Stimulated activated CD8-positive, alpha-beta memory T cell treated with anti-CD3 and anti-CD28 coated beads, Interleukin-15, amount 100 ng/mL, for 4 hours (primary cell): Measurements from ENCODE around the gene SLC12A8.

ENCODE experiments used
- DNase-seq, 2 donors: peaks; one replicate each; pipeline ENCODE4 v3.0.0-alpha.2; 2020; ENCODE audit warnings: low read depth in 2 of 2

SLC12A8 gene

GRCh38 chr3:125213946-125214542, 1.5 kb upstream of the SLC12A8 start:
- DNase-seq, result no peak

GRCh38 chr3:125213364-125213755, 812 bp upstream of the SLC12A8 start:
- DNase-seq, result no peak

GRCh38 chr3:125212091-125212508, 448 bp downstream of the SLC12A8 start:
- DNase-seq, result no peak

DNA sequence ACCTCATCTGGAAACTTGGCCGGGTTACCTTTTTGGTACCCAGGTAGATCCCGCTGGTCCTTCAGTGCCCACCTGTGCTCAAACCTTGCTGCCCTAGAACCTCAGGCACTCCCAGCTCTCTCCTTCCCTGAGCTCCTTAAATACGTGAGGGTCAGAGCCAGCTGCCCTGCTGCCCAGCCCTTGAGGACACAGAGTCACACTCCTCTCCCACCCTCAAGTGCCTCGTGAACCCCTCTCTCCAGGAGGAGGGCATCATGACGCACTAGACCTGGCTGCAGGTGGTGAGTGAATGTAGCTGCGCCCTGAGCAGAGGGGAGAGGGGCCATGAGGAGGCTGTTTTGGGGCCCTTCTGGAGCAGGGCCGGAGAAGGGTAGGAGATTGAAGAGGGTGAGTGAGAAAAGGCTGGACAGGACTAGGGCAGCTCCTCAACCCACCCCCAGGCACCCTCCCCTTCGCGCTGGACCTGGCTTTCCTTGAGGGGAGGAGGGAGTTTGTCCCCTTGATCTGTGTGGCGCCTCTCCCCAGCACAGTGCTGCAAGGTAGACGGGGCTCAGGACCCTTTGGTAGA, 941 bp downstream of the SLC12A8 start:
- DNase-seq, result no peak

- DNase-seq, result no peak
These were observed 4.5 kb downstream of the SLC12A8 start for GRCh38 chr3:125207949-125208568.

DNA sequence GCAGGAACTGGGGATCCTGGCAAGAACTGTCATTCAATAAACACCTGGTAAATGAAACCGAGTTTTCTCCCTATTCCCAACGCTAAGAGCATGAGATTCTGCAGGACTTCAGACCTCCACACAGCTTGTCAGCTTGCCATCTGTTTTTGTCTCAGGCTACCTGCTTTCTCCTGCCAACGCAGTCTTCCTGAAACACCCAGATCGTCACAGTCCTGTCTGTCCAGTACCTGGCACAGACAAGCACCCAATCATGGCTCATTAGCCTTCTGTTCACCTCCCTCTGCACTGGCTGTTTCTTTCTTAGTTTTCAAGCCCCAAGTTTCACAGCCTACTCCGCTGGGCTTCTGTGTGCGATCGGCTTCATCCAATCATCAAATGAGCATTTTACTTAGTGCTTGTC, 5.0 kb downstream of the SLC12A8 start:
- no peak for DNase-seq

DNA sequence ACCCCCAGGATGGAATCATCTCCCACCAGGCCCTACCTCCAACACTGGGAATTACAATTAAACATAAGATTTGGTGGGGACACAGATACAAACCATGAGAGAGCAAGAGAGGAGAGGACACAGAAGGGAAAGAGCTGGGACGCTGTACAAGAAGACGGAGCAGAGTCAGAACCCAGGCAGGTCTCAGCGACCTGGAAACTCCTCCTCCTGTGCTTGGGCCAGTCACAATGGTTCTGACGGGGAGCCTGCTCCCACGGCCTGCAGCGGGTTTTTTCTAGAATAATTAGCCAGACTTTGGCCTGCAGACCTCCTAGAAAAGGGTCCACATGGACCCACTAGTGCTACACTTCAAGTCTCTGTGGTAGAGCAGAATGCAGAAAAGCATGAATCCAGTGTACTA, 5.6 kb downstream of the SLC12A8 start:
- DNase-seq, result no peak

GRCh38 chr3:125203731-125204130, 8.8 kb downstream of the SLC12A8 start:
- DNase-seq, result no peak

DNA sequence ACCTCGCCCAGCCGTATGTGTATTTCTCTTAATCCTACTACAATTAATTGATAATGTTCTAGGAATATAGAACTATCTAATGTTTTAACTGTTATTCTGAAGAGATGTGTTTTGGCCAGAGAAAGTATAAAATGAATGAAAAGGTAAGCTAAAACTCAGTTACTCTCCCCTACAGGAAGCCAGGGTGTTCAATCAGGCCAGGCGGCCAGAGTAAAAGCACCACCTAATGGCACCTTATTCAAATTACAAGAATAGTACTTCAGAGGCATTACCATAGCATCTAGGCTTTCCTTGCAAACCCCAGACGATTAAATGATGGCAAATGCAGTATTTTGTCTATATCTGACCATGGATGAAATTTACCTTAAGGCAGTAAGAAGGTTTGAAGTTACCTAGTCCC, 10.4 kb downstream of the SLC12A8 start:
- DNase-seq, result no peak

DNA sequence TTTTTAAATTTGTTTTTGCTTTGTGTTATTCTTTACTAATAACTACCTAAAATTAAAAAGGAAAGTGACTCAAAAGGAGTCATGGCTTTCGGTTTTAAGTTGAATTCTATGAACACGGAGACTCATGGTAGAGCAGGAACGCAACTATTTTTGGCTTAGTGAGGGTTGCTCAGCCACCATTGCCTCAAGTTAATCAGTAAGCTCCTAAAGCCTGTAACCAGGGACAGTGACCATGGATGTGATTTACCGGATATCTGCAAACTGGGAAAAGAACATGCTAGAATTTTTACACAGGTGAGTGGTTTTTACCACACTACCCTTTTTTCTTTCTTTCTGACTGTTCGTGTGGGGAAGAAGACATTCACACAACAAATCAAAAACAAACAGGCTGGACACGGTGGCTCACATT, 11.8 kb downstream of the SLC12A8 start:
- no peak for DNase-seq

DNA sequence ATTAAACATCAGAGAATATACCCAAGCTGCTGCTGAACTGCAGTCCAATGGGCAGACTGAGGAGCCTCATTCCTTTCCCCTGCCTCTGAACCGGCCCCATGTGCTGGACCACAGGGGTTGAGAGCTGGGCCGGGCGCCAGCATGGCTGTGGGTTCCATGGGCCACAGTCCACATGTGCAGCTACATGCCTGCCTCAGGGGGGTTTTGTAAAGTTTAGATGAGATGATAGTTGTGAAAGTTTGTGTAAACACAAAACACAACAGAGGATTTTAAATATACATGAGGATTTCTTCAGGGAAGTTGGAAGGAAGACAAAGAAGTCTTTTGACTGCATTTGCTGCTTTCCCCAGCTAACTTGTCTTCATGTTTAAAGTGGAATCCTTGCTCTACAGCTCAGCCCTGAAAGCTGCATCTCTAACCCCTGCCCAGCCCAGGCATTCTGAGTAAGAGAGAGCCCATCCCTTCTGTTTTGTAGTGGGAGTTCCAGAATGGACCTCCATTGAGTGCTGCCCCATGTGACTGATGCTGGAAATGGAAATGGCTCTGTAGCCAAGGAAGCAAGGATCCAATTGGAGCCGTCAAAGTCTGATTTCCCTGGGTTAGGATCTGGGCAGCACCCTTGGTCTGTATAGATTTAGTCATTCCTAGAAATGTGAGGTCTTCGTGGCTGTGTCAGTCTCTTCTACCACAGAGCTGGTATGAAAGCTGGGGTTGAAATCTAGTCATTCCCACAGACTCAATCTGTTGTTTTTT, 17.5 kb downstream of the SLC12A8 start:
- no peak for DNase-seq

DNA sequence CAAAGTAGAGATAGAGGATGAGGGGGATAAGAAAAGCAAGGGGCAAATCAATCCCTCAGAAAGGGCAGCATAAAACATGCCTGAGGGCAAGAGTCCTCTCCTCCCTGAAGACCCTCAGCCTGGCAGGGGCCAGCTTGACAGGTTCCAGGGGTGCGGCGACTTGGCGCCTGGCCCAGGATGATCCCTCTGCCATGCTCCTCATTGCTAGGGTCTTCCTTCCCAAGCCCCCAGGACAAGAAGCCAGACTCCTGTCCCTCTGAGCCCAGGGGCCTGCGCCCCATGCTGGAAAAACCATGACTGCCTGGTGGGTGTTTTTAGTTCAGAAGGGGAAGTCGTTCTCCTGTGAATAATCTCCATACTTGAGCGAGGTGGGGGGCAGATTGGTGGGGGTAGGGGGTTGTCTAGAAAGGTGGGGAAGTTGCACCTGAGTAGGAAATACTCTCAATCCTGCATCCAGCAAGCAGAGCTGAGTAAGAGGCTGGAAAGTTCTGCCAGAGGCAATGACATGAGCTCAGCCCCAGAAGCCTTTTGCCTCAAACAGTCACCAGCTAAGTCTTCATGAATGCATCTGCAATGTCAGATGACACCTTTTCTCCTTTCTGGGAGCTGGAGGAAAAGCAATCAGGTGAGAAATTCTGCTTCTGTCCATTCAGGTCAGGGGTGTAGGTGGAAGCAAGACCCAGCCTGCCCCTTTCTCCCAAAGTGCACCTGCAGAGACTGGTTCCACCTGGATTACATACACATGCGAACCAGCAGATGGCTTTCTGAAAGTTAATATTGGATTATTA, 18.3 kb downstream of the SLC12A8 start:
- DNase-seq, result no peak

GRCh38 chr3:125192190-125193035, 20.1 kb downstream of the SLC12A8 start:
- DNase-seq, result no peak

GRCh38 chr3:125191730-125192129, 20.8 kb downstream of the SLC12A8 start:
- no peak for DNase-seq

DNA sequence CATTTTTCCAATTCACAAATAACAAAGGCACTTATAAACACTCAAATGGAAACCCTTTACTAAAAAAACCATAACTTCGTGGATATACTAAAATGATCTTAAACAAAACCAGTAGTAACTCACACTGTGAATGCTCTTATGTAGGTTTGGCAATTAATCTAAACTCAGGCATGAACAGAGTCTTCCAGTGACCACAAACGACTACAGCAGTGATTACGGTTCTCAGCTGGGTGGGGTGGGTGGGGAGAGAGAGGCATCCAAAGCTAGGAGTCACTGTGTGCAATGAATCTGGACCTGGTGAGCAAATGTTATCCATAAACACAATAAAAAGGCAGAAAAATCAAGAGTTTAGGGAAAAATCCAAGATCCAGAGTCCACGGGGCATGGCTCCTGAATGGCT, 21.3 kb downstream of the SLC12A8 start:
- no peak for DNase-seq

DNA sequence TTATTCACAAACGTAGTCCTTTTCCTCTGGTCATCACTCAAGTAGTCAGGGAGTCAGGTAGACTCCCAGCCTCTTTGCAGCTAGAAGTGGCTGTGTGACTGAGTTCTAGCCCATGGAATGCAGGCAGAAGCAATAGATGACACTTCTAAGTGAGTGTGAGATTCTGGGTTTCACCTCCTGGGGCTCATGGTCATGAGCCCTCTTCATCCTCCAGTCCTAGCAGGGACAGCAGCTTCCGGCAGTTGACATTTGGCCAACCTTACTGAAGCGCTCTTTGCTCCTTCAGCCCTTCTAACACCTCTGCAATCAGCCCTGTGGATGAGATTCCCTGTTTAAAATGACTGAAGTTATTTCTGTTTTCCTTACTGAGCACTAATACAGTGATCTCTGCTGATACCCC, 21.8 kb downstream of the SLC12A8 start:
- DNase-seq, result no peak

- DNase-seq, result no peak
These were observed 23.0 kb downstream of the SLC12A8 start for GRCh38 chr3:125189378-125190165.

DNA sequence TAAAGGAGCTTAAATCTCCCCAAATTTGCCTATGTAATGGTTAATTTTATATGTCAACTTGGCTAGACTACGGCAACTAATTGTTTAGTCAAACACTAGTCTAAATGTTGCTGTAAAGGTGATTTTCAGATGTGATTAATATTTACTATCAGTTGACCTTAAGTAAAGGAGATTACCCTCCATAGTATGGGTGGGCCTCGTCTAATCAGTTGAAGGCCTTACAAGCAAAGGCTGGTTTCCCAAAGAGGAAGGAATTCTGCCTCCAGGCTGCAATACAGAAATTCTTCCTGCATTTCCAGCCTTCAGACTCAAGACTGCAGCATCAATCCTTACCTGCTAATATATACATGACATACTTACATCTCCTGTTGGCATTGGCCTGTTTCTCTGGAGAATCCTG, 23.6 kb downstream of the SLC12A8 start:
- no peak for DNase-seq

- DNase-seq, result no peak
These were observed 25.0 kb downstream of the SLC12A8 start for GRCh38 chr3:125187599-125187910.

GRCh38 chr3:125186800-125187598, 25.5 kb downstream of the SLC12A8 start:
- DNase-seq, result no peak
